Loucy (cell line): ENCODE results near the gene PRPSAP1.

Experiments
- CTCF ChIP-seq: fragments of 200-600 bp; sonication (generic); conservative IDR thresholded peaks from 2 replicates; pipeline ENCODE4 v1.5.1; 2014; ENCODE audit warnings: mild to moderate bottlenecking, antibody characterized with exemption, low read length
- EZH2phosphoT487 ChIP-seq: fragments of 200-600 bp; IDR thresholded peaks from 2 replicates; pipeline ENCODE4 v1.6.1; 2018; ENCODE audit warnings: antibody characterized with exemption, mild to moderate bottlenecking, moderate library complexity, borderline replicate concordance

GRCh38 chr17:76359375-76359774 lies 5.7 kb upstream of the PRPSAP1 start:
- TF ChIP-seq CTCF (no peak), EZH2phosphoT487 (no peak)
